SHP77 treated with DMSO at 0.1 percent for 48 hours (cell line): ENCODE data around the gene CYP17A1.

Experiments used
- DNase-seq: peaks from one replicate; lab custom pipeline; 2025; lab: John Stamatoyannopoulos, UW

CYP17A1 gene

GRCh38 chr10:102804382-102805055, 32.7 kb downstream of the CYP17A1 start:
- no peak for DNase-seq

- DNase-seq = no peak
These were observed 34.2 kb downstream of the CYP17A1 start for GRCh38 chr10:102802920-102803534.

GRCh38 chr10:102801978-102802377, 35.2 kb downstream of the CYP17A1 start:
- no peak for DNase-seq

GRCh38 chr10:102801496-102801895, 35.7 kb downstream of the CYP17A1 start:
- no peak for DNase-seq

- no peak for DNase-seq
These were observed 36.4 kb downstream of the CYP17A1 start for GRCh38 chr10:102800611-102801335.

- no peak for DNase-seq
These were observed 37.3 kb downstream of the CYP17A1 start for GRCh38 chr10:102799691-102800471.

GRCh38 chr10:102796407-102797176, 40.6 kb downstream of the CYP17A1 start:
- DNase-seq = no peak

- DNase-seq = no peak
These were observed 41.5 kb downstream of the CYP17A1 start for GRCh38 chr10:102795453-102796406.

GRCh38 chr10:102791754-102792395, 45.3 kb downstream of the CYP17A1 start:
- no peak for DNase-seq

GRCh38 chr10:102785818-102786217, 51.4 kb downstream of the CYP17A1 start:
- DNase-seq = no peak

GRCh38 chr10:102783568-102783967, 53.6 kb downstream of the CYP17A1 start:
- no peak for DNase-seq

- DNase-seq = no peak
These were observed 54.3 kb downstream of the CYP17A1 start for GRCh38 chr10:102782673-102783551.

- no peak for DNase-seq
These were observed 55.2 kb downstream of the CYP17A1 start for GRCh38 chr10:102781921-102782557.

- no peak for DNase-seq
These were observed 55.9 kb downstream of the CYP17A1 start for GRCh38 chr10:102781090-102781920.
